H1 (cell line): ENCODE results near the gene FAM111A. TPM values are rescaled to one million over a fixed set of nuclear protein-coding genes. Genes with fewer than 3 reads are reported as not detected.

Experiments
- BACH1 ChIP-seq: IDR thresholded peaks from 2 replicates; pipeline ENCODE4 v1.6.1; 2012; ENCODE audit warnings: low read length, improper control_type of control experiment
- BRCA1 ChIP-seq: IDR thresholded peaks from 2 replicates; pipeline ENCODE4 v1.6.1; 2012; ENCODE audit warnings: low read depth, low read length, improper control_type of control experiment
- SAP30 ChIP-seq: fragments of 300-600 bp; sonication (generic); IDR thresholded peaks from 2 replicates; pipeline ENCODE4 v1.7.1; 2012; ENCODE audit warnings: low read length, moderate library complexity, mild to moderate bottlenecking, inconsistent platforms; ENCODE audit not compliant: insufficient read depth, insufficient replicate concordance
- YY1 ChIP-seq: IDR thresholded peaks from 2 replicates; pipeline ENCODE4 v1.6.1; 2011; ENCODE audit warnings: low read depth, mild to moderate bottlenecking, low read length
- ZNF274 ChIP-seq: IDR thresholded peaks from 2 replicates; pipeline ENCODE4 v1.7.0; 2012; ENCODE audit warnings: low read length, borderline replicate concordance; ENCODE audit errors: extremely low read depth
- polyA plus RNA-seq, 7 experiments: library from polyadenylated mRNA; depleted of rRNA in 3 of 7; stranded (reverse) in 5 of 7; unstranded in 2 of 7; fragments of >200 nt in 5 of 7; fragments of 200-250 nt in 2 of 7; gene quantifications; 1 replicate in 5 of 7; 2 replicates in 1 of 7; 4 replicates in 1 of 7; pipeline versions ENCODE4 v1.2.1 to v1.2.3, GENCODE V29; 2011 to 2013; ENCODE audit warnings: missing spikeins in 2 of 7, mixed read lengths in 2 of 7
- total RNA-seq: library from RNA; stranded (reverse); fragmentation: NEBNext Ultra II Directional; extraction: Animal tissue kit (Norgen Biotek cat#: 25700); gene quantifications from 2 replicates; pipeline ENCODE4 v1.2.1, GENCODE V29; 2021
- TF ChIP-seq, protein P1 (sequence below): IDR thresholded peaks from 2 replicates; pipeline ENCODE4 v1.6.1; 2012; ENCODE audit warnings: inconsistent platforms
- TF ChIP-seq, protein P2 (sequence below): IDR thresholded peaks from 2 replicates; pipeline ENCODE4 v1.6.1; 2012; ENCODE audit warnings: low read length, inconsistent platforms
- TF ChIP-seq, protein P3 (sequence below): fragments of 300-600 bp; sonication (generic); IDR thresholded peaks from 2 replicates; pipeline ENCODE4 v1.7.1; 2012; ENCODE audit warnings: low read length, moderate library complexity, mild to moderate bottlenecking, inconsistent platforms; ENCODE audit not compliant: insufficient replicate concordance

The FAM111A gene
- total and polyA plus RNA-seq, 2 of the 8 experiments (the other 6 are each of a cell fraction or from before 2014, with no cell fraction given) = 10.2 to 29.9 TPM

DNA sequence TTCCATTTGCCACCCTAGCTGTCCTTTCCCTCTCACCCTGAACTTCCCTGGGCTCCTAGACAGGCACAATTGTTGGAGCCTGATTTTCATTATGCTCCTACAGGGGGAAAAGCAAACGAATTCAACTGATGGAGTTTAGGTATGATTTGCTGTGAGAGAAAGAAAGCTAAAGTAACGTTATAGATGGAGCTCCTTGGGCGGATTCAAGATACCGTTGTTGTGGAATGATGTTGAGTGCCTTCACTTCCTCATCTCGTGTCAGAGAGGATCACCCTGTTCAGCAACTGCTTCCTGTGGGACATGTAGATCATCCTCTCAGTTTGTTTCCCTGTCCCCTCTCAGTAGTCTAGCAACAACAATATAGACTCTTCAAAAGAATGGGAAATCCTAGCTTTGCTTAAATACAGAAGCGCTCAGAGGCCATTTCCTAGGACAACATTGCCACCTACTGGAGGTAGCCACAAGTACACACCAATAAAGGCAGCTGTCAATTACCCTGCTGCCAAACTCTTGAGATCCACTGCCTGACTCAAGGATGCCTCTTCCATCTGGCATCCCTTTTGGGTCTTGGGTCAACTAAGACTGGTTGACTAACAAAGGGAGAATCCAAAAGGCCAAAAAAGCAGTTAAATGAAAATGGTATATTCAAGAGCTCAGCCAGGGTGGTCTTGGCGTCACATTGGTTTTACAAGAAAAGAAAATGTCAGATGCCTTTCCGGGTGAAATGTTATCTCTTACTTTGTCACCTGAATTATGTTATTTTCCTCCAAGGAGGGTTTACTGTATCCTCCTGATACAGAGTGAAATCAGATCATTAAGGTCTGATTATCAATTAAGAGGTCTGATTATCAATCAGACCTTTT lies 15.8 kb downstream of the FAM111A start (continued):
- TF ChIP-seq, protein P1, sequence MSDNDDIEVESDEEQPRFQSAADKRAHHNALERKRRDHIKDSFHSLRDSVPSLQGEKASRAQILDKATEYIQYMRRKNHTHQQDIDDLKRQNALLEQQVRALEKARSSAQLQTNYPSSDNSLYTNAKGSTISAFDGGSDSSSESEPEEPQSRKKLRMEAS = no peak
- no peak for TF ChIP-seq BACH1
- TF ChIP-seq, protein P2, sequence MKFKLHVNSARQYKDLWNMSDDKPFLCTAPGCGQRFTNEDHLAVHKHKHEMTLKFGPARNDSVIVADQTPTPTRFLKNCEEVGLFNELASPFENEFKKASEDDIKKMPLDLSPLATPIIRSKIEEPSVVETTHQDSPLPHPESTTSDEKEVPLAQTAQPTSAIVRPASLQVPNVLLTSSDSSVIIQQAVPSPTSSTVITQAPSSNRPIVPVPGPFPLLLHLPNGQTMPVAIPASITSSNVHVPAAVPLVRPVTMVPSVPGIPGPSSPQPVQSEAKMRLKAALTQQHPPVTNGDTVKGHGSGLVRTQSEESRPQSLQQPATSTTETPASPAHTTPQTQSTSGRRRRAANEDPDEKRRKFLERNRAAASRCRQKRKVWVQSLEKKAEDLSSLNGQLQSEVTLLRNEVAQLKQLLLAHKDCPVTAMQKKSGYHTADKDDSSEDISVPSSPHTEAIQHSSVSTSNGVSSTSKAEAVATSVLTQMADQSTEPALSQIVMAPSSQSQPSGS = no peak
- TF ChIP-seq ZNF274 = no peak
- no peak for TF ChIP-seq SAP30
- TF ChIP-seq YY1 = no peak
- TF ChIP-seq, protein P3, sequence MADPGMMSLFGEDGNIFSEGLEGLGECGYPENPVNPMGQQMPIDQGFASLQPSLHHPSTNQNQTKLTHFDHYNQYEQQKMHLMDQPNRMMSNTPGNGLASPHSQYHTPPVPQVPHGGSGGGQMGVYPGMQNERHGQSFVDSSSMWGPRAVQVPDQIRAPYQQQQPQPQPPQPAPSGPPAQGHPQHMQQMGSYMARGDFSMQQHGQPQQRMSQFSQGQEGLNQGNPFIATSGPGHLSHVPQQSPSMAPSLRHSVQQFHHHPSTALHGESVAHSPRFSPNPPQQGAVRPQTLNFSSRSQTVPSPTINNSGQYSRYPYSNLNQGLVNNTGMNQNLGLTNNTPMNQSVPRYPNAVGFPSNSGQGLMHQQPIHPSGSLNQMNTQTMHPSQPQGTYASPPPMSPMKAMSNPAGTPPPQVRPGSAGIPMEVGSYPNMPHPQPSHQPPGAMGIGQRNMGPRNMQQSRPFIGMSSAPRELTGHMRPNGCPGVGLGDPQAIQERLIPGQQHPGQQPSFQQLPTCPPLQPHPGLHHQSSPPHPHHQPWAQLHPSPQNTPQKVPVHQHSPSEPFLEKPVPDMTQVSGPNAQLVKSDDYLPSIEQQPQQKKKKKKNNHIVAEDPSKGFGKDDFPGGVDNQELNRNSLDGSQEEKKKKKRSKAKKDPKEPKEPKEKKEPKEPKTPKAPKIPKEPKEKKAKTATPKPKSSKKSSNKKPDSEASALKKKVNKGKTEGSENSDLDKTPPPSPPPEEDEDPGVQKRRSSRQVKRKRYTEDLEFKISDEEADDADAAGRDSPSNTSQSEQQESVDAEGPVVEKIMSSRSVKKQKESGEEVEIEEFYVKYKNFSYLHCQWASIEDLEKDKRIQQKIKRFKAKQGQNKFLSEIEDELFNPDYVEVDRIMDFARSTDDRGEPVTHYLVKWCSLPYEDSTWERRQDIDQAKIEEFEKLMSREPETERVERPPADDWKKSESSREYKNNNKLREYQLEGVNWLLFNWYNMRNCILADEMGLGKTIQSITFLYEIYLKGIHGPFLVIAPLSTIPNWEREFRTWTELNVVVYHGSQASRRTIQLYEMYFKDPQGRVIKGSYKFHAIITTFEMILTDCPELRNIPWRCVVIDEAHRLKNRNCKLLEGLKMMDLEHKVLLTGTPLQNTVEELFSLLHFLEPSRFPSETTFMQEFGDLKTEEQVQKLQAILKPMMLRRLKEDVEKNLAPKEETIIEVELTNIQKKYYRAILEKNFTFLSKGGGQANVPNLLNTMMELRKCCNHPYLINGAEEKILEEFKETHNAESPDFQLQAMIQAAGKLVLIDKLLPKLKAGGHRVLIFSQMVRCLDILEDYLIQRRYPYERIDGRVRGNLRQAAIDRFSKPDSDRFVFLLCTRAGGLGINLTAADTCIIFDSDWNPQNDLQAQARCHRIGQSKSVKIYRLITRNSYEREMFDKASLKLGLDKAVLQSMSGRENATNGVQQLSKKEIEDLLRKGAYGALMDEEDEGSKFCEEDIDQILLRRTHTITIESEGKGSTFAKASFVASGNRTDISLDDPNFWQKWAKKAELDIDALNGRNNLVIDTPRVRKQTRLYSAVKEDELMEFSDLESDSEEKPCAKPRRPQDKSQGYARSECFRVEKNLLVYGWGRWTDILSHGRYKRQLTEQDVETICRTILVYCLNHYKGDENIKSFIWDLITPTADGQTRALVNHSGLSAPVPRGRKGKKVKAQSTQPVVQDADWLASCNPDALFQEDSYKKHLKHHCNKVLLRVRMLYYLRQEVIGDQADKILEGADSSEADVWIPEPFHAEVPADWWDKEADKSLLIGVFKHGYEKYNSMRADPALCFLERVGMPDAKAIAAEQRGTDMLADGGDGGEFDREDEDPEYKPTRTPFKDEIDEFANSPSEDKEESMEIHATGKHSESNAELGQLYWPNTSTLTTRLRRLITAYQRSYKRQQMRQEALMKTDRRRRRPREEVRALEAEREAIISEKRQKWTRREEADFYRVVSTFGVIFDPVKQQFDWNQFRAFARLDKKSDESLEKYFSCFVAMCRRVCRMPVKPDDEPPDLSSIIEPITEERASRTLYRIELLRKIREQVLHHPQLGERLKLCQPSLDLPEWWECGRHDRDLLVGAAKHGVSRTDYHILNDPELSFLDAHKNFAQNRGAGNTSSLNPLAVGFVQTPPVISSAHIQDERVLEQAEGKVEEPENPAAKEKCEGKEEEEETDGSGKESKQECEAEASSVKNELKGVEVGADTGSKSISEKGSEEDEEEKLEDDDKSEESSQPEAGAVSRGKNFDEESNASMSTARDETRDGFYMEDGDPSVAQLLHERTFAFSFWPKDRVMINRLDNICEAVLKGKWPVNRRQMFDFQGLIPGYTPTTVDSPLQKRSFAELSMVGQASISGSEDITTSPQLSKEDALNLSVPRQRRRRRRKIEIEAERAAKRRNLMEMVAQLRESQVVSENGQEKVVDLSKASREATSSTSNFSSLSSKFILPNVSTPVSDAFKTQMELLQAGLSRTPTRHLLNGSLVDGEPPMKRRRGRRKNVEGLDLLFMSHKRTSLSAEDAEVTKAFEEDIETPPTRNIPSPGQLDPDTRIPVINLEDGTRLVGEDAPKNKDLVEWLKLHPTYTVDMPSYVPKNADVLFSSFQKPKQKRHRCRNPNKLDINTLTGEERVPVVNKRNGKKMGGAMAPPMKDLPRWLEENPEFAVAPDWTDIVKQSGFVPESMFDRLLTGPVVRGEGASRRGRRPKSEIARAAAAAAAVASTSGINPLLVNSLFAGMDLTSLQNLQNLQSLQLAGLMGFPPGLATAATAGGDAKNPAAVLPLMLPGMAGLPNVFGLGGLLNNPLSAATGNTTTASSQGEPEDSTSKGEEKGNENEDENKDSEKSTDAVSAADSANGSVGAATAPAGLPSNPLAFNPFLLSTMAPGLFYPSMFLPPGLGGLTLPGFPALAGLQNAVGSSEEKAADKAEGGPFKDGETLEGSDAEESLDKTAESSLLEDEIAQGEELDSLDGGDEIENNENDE = no peak
- TF ChIP-seq BRCA1 = no peak
